ENCODE measurements around the gene CCDC24. TPM values are rescaled to one million over a fixed set of nuclear protein-coding genes. Genes with fewer than 3 reads are reported as not detected.

CCDC24 gene
- total RNA-seq, 1 donor from 2014 or later, result 4.9 TPM

DNA sequence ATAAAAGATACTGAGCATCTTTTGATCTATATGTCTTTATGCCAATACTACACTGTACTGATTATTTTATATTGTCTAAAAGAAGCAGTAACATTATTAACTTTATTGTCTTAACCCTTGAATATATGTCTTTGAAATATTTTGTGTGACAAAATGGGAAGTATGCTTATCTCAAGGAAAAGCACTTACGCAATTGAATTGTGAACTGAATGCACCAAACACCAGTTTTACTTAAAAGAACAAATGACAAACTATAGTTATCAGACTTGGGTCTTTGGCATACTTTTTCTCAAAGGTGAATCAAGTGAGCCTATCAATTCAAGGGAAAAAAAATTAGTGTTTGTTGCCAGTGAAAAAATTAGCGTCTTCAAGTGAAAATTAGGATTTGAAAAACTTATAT lies 49.0 kb downstream of the CCDC24 start:
- TF ChIP-seq, protein P1, sequence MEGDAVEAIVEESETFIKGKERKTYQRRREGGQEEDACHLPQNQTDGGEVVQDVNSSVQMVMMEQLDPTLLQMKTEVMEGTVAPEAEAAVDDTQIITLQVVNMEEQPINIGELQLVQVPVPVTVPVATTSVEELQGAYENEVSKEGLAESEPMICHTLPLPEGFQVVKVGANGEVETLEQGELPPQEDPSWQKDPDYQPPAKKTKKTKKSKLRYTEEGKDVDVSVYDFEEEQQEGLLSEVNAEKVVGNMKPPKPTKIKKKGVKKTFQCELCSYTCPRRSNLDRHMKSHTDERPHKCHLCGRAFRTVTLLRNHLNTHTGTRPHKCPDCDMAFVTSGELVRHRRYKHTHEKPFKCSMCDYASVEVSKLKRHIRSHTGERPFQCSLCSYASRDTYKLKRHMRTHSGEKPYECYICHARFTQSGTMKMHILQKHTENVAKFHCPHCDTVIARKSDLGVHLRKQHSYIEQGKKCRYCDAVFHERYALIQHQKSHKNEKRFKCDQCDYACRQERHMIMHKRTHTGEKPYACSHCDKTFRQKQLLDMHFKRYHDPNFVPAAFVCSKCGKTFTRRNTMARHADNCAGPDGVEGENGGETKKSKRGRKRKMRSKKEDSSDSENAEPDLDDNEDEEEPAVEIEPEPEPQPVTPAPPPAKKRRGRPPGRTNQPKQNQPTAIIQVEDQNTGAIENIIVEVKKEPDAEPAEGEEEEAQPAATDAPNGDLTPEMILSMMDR (conservative IDR thresholded peaks at IDR 0.05), result no peak
- no peak for DNase-seq (ENCODE audit: low read depth, low spot score)
- H3K4me3 Mint-ChIP-seq, result no peak overlapping the region
- no peaks in the 10 kb centered on the region for H3K27me3 Mint-ChIP-seq (ENCODE audit: low read depth)
- H3K9me3 Mint-ChIP-seq, result no peaks in the 10 kb centered on the region
- H3K36me3 Mint-ChIP-seq (ENCODE audit: low read depth), result no peaks in the 10 kb centered on the region
- H3K4me1 Mint-ChIP-seq, result peaks cover 14% of the 10 kb centered on the region
- H3K27ac Mint-ChIP-seq (ENCODE audit: unreplicated experiment), result no peak overlapping the region

- H3K4me1 Mint-ChIP-seq, result peaks cover 10% of the 10 kb centered on the region
- H3K9me3 Mint-ChIP-seq, result no peaks in the 10 kb centered on the region
- H3K27me3 Mint-ChIP-seq (ENCODE audit: low read depth), result no peaks in the 10 kb centered on the region
- no peak overlapping the region for H3K27ac Mint-ChIP-seq (ENCODE audit: unreplicated experiment)
- H3K36me3 Mint-ChIP-seq (ENCODE audit: low read depth), result no peaks in the 10 kb centered on the region
- DNase-seq (ENCODE audit: low read depth, low spot score), result no peak
- TF ChIP-seq, protein P1 (conservative IDR thresholded peaks at IDR 0.05), result no peak
- H3K4me3 Mint-ChIP-seq, result no peak overlapping the region
Measured at GRCh38 chr1:44040846-44041245, 49.4 kb downstream of the CCDC24 start.

- no peaks in the 10 kb centered on the region for H3K36me3 Mint-ChIP-seq (ENCODE audit: low read depth)
Measured at GRCh38 chr1:44043176-44044070, 52.0 kb downstream of the CCDC24 start.

GRCh38 chr1:44044071-44044801 lies 52.8 kb downstream of the CCDC24 start:
- H3K9me3 Mint-ChIP-seq, result no peaks in the 10 kb centered on the region
- DNase-seq (ENCODE audit: low read depth, low spot score), result no peak
- H3K27me3 Mint-ChIP-seq (ENCODE audit: low read depth), result no peaks in the 10 kb centered on the region
- peaks cover 23% of the 10 kb centered on the region for H3K4me1 Mint-ChIP-seq
- TF ChIP-seq, protein P1 (conservative IDR thresholded peaks at IDR 0.05), result no peak
- H3K4me3 Mint-ChIP-seq, result no peak overlapping the region
- no peaks in the 10 kb centered on the region for H3K36me3 Mint-ChIP-seq (ENCODE audit: low read depth)
- H3K27ac Mint-ChIP-seq (ENCODE audit: unreplicated experiment), result no peak overlapping the region

More at GRCh38 chr1:44043176-44044070, 52.0 kb downstream of the CCDC24 start:
- TF ChIP-seq, protein P1 (conservative IDR thresholded peaks at IDR 0.05), result no peak
- Mint-ChIP-seq H3K27me3 (ENCODE audit: low read depth) (no peaks in the 10 kb centered on the region), H3K27ac (ENCODE audit: unreplicated experiment) (no peak overlapping the region), H3K4me1 (peaks cover 15% of the 10 kb centered on the region), H3K9me3 (no peaks in the 10 kb centered on the region), H3K4me3 (no peak overlapping the region)
- no peak for DNase-seq (ENCODE audit: low read depth, low spot score)

DNA sequence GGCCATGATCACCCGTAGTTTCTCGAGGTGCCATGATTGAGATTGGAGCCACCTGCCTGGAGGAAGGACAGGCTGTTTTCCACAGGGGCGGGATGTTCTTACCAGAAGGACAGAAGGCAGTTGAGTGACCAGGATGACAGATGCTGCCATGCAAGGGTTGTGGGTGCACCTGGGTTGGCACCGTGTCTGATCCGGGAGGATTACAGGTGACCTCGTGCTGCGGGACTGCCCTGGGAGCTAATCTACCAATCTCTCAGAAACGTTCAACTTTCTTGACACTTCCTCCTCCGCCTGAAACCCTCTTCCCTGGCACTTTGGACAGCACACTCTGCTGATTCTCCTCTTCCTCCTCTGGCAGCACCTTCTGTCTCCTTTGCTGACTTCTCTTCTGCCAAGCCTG lies 53.7 kb downstream of the CCDC24 start:
- Mint-ChIP-seq H3K4me3 (no peak overlapping the region), H3K27me3 (ENCODE audit: low read depth) (no peaks in the 10 kb centered on the region)
- no peak for DNase-seq (ENCODE audit: low read depth, low spot score)

More for the DNA sequence above, 53.7 kb downstream of the CCDC24 start:
- H3K9me3 Mint-ChIP-seq, result no peaks in the 10 kb centered on the region
- TF ChIP-seq, protein P1 (conservative IDR thresholded peaks at IDR 0.05), result no peak
- H3K27ac Mint-ChIP-seq (ENCODE audit: unreplicated experiment), result no peak overlapping the region
- peaks cover 23% of the 10 kb centered on the region for H3K4me1 Mint-ChIP-seq
- H3K36me3 Mint-ChIP-seq (ENCODE audit: low read depth), result no peaks in the 10 kb centered on the region

Other genes with a start within 250 kb of the CCDC24 start
- gene ARTN, start 57.8 kb upstream of the CCDC24 start, total RNA-seq, result 0.89 and 1.0 TPM in 2 replicates
- 37.7 and 44.1 TPM in 2 replicates for gene IPO13, start 44.6 kb upstream of the CCDC24 start, total RNA-seq
- gene DPH2, start 21.6 kb upstream of the CCDC24 start, total RNA-seq, result 32.7 and 34.4 TPM in 2 replicates
- 125 and 129 TPM in 2 replicates for gene ATP6V0B, start 16.6 kb upstream of the CCDC24 start, total RNA-seq
- gene B4GALT2, start 12.4 kb upstream of the CCDC24 start, total RNA-seq, result 88.7 and 91.8 TPM in 2 replicates
- 20.9 and 22.8 TPM in 2 replicates for gene SLC6A9, start 39.9 kb downstream of the CCDC24 start, total RNA-seq
- gene KLF17, start 127.2 kb downstream of the CCDC24 start, total RNA-seq, result 0.34 TPM in 1 of 2 replicates, not detected in the other
- not detected in 2 replicates for gene KLF18, start 150.0 kb downstream of the CCDC24 start, total RNA-seq
- 57.1 and 58.7 TPM in 2 replicates for gene DMAP1, start 221.9 kb downstream of the CCDC24 start, total RNA-seq